Cardiac septum (tissue), 1 donor: ENCODE measurements around the gene KIAA1191. TPM values are rescaled to one million over a fixed set of nuclear protein-coding genes. Genes with fewer than 3 reads are reported as not detected.
"Not testable (repeated sequence)": the region's sequence is repeated elsewhere in the genome, so short reads cannot be mapped to it uniquely, and the experiment has no call there.

Experiments
- DNase-seq: peaks from one replicate; pipeline ENCODE4 v3.0.0-alpha.2; 2020; ENCODE audit warnings: low spot score
- intact Hi-C: fragments of 100-400 bp; cut with DNase I; formaldehyde crosslinking; loops from one replicate; pipeline ENCODE4 v1.14.0; 2022
- long read RNA-seq: library from polyadenylated mRNA; unstranded; transcript quantifications from one replicate; pipeline ENCODE4 v2.0.0, GENCODE V29; 2021
- total RNA-seq: library from RNA; stranded (reverse); fragmentation: NEBNext Ultra II Directional; extraction: Animal tissue kit (Norgen Biotek cat#: 25700); gene quantifications from one replicate; pipeline ENCODE4 v1.2.1, GENCODE V29; 2021
- donor health status: DM: no; HTN: no; CAD: no.

KIAA1191 gene
- 104 TPM for total RNA-seq
- long read RNA-seq, transcript KIAA1191-201 (9 exons, 2,991 nt): major isoform, 107 of 169 reads
- long read RNA-seq, partial matches to known transcripts: 14 of 169 reads
- long read RNA-seq, other reads (novel, unspliced or antisense): 38 of 169 reads

- intact Hi-C loops: loop anchor here (1.0 to 5.0 kb wide), 3 partner anchors 27 to 181 kb away; partner anchors contain the start of genes HIGD2A and NOP16
- peak; percentile 98 for DNase-seq
Observed at GRCh38 chr5:176361437-176362232, at the start of gene KIAA1191. Gene KIAA1191 (minus strand): TSS chr5:176361764. CDS start chr5:176359508, 2,256 bp downstream.

- no peak for DNase-seq
- intact Hi-C loops: no loop called here
Observed at GRCh38 chr5:176410486-176411180, 49.1 kb upstream of the KIAA1191 start.

GRCh38 chr5:176409765-176410164 is 48.2 kb upstream of the KIAA1191 start:
- no peak for DNase-seq
- intact Hi-C loops: no loop called here

GRCh38 chr5:176408590-176408989 is 47.0 kb upstream of the KIAA1191 start:
- no peak for DNase-seq
- intact Hi-C loops: no loop called here

GRCh38 chr5:176408252-176408573 is 46.6 kb upstream of the KIAA1191 start:
- DNase-seq, intact Hi-C loops: not testable (repeated sequence)

- no peak for DNase-seq
- intact Hi-C loops: no loop called here
Observed at GRCh38 chr5:176407456-176408251, 46.1 kb upstream of the KIAA1191 start.

- no peak for DNase-seq
- intact Hi-C loops: no loop called here
Observed at GRCh38 chr5:176406436-176407052, 45.0 kb upstream of the KIAA1191 start.

GRCh38 chr5:176405656-176406435 is 44.3 kb upstream of the KIAA1191 start:
- intact Hi-C loops: no loop called here
- no peak for DNase-seq

GRCh38 chr5:176401281-176402205 is 40.0 kb upstream of the KIAA1191 start:
- no peak for DNase-seq
- intact Hi-C loops: no loop called here

- no peak for DNase-seq
- intact Hi-C loops: no loop called here
Observed at GRCh38 chr5:176400382-176401156, 39.0 kb upstream of the KIAA1191 start.

- intact Hi-C loops: no loop called here
- no peak for DNase-seq
Observed at GRCh38 chr5:176397736-176398420, 36.3 kb upstream of the KIAA1191 start.

GRCh38 chr5:176396330-176396729 is 34.8 kb upstream of the KIAA1191 start:
- DNase-seq: no peak
- intact Hi-C loops: no loop called here

GRCh38 chr5:176394881-176395675 is 33.5 kb upstream of the KIAA1191 start:
- intact Hi-C loops: no loop called here
- no peak for DNase-seq

- DNase-seq: no peak
- intact Hi-C loops: no loop called here
Observed at GRCh38 chr5:176394096-176394495, 32.5 kb upstream of the KIAA1191 start.

- intact Hi-C loops: no loop called here
- DNase-seq: no peak
Observed at GRCh38 chr5:176392526-176392925, 31.0 kb upstream of the KIAA1191 start.

GRCh38 chr5:176391999-176392398 is 30.4 kb upstream of the KIAA1191 start:
- no peak for DNase-seq
- intact Hi-C loops: no loop called here
